Measurements from ENCODE around the gene ST6GALNAC2.

DNA sequence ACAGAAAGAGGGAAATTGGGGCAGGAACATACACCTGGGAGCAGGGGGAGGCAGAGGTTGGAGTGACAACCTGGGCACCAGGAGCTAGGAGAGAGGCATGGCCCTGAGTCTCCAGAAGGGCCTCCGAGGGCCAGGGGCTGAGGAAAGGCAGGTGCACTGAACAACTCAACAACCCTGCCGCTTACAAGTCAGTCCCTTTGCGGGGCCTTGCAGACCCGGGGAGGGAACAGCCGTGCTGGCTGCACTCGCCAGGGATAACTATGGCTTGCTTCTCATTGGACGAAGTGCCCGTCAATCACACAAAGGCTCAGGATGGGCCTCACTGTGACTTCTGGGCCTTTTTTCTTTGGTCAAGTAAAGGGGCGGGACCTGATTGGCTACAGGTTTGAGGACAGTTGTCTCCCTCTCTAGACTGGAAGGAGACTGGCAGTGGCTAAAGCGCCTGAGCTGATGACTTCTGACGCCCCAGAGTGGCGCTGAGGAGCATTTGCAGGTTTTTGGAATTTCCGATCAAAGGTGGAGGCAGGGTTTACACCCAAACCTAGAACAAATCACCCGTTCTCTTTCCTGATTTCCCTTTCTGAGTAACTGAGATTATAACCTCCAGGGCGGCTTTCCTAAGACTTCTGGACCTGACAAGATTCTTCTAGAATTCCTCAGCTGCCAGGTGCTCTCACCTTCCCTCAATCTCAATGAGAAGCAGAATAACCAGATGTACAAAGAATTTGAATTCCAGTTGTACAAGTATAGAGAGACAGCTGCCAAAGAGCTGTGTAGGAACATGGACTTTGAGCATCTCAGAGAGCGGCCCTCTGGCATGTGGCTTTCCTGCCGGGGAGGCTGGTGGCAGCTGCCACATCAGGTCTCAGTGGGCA is 27.6 kb upstream of the ST6GALNAC2 start:
- TF ChIP-seq POLR2AphosphoS5 (IDR thresholded peaks at IDR 0.05) (no peak), CTCF (IDR thresholded peaks at IDR 0.05) (no peak), POLR2A (IDR thresholded peaks at IDR 0.05) (no peak)
